Measurements from ENCODE around the gene SYT12.

SYT12 gene

DNA sequence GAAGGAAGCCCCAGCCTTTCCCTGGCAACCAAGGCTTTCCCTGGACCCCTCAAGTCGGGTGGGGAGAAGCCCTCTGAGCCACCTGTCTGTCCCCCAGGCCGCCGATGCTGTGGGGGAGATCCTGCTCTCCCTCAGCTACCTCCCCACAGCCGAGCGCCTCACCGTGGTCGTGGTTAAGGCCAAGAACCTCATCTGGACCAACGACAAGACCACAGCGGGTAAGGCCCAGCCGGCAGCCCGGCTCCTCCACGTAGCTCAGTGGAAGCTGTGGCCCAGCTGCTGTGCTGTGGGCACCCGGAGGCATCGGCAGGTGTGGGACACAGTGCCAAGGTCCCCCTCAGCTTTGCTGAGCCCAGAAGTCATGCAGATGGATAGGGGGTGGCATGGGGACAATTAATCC is 21.6 kb downstream of the SYT12 start:
- H3K36me3 ChIP-seq (replicated peaks; ENCODE audit: low read depth, low read length) = peaks cover 14% of the 10 kb centered on the region

DNA sequence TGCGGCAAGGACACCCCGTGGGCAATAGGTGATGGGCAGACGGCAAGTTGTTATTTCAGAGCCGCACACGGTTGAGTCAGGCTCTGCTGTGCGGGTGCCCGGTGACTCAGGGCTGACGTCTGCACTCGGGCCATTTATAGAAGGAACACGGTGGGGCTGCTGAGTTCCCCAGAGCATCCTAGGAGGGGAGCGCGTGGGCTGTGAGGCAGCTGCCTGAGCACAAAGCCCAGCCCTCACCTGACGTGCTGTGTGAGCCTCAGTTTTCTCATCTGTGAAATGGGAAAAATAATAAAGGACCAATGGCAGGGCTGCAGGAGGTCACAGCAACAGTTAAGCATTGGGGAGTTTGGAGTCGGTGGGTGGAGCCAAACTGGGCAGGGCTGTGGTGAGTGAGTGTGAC is 22.4 kb downstream of the SYT12 start:
- H3K4me2 ChIP-seq (ENCODE audit: low read length) = peak overlapping the region; percentile 96
- peaks cover 51% of the 10 kb centered on the region for H3K4me1 ChIP-seq (ENCODE audit: low read length)
- no peaks in the 10 kb centered on the region for H3K9me3 ChIP-seq (ENCODE audit: insufficient read depth, low read length)
- H4K20me1 ChIP-seq (ENCODE audit: insufficient read depth, low read length) = peaks cover 23% of the 10 kb centered on the region
- peak overlapping the region; percentile 85 for H3K4me3 ChIP-seq (ENCODE audit: low read length)
- peaks cover 48% of the 10 kb centered on the region for H3K79me2 ChIP-seq (ENCODE audit: low read length)
- peaks cover 22% of the 10 kb centered on the region for H3K36me3 ChIP-seq (replicated peaks; ENCODE audit: low read depth, low read length)
- H3K27ac ChIP-seq (ENCODE audit: low read length) = peak overlapping the region; percentile 98
- peaks cover 17% of the 10 kb centered on the region for H3K27me3 ChIP-seq (ENCODE audit: low read depth, low read length)
- no peak overlapping the region for H2AFZ ChIP-seq (ENCODE audit: low read depth, low read length)
- TF ChIP-seq, protein P1, sequence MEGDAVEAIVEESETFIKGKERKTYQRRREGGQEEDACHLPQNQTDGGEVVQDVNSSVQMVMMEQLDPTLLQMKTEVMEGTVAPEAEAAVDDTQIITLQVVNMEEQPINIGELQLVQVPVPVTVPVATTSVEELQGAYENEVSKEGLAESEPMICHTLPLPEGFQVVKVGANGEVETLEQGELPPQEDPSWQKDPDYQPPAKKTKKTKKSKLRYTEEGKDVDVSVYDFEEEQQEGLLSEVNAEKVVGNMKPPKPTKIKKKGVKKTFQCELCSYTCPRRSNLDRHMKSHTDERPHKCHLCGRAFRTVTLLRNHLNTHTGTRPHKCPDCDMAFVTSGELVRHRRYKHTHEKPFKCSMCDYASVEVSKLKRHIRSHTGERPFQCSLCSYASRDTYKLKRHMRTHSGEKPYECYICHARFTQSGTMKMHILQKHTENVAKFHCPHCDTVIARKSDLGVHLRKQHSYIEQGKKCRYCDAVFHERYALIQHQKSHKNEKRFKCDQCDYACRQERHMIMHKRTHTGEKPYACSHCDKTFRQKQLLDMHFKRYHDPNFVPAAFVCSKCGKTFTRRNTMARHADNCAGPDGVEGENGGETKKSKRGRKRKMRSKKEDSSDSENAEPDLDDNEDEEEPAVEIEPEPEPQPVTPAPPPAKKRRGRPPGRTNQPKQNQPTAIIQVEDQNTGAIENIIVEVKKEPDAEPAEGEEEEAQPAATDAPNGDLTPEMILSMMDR (IDR thresholded peaks at IDR 0.05; ENCODE audit: low read depth, low read length) = peak; percentile 29
- no peak for TF ChIP-seq EZH2phosphoT487 (IDR thresholded peaks at IDR 0.05; ENCODE audit: low read depth)
- peak overlapping the region; percentile 93 for H3K9ac ChIP-seq (ENCODE audit: low read length)

More for the DNA sequence above, 21.6 kb downstream of the SYT12 start:
- Histone ChIP-seq H3K4me3 (ENCODE audit: low read length) (peak overlapping the region; percentile 85), H3K79me2 (ENCODE audit: low read length) (peaks cover 40% of the 10 kb centered on the region), H4K20me1 (ENCODE audit: insufficient read depth, low read length) (peaks cover 15% of the 10 kb centered on the region), H2AFZ (ENCODE audit: low read depth, low read length) (peak overlapping the region; percentile 53; the same call in 1 of the 2 replicates), H3K27me3 (ENCODE audit: low read depth, low read length) (peaks cover 17% of the 10 kb centered on the region), H3K9ac (ENCODE audit: low read length) (peak overlapping the region; percentile 93), H3K27ac (ENCODE audit: low read length) (peak overlapping the region; percentile 98), H3K4me2 (ENCODE audit: low read length) (peak overlapping the region; percentile 96), H3K9me3 (ENCODE audit: insufficient read depth, low read length) (no peaks in the 10 kb centered on the region), H3K4me1 (ENCODE audit: low read length) (peaks cover 52% of the 10 kb centered on the region)
- TF ChIP-seq, protein P1 (IDR thresholded peaks at IDR 0.05; ENCODE audit: low read depth, low read length) = peak; percentile 69
- no peak for TF ChIP-seq EZH2phosphoT487 (IDR thresholded peaks at IDR 0.05; ENCODE audit: low read depth)

DNA sequence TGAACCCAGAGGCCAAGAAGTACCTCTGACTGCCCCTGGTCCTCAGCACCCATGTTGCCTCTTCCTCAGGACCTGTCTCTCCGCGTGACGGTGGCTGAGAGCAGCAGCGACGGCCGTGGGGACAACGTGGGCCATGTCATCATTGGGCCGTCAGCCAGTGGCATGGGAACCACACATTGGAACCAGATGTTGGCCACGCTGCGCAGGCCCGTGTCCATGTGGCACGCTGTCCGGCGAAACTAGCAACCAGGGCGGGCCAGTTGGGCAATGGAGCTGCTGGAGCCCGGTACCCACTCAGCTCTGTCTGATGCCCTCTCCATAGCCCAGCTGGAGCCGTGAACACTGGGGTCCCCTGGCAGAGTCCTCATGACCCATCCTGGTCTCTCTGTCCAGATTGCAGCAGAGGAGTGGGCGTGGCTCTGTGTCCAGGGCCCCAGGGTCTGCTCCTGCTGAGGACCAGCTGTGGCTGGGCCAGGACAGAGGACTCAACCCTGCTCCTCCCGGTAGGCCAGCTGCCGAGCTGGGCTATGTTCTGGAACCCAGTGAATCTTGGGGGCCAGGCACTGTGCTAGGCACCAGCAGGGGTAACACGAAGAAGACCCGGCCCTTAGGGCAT is 25.7 kb downstream of the SYT12 start:
- no peak for TF ChIP-seq EZH2phosphoT487 (IDR thresholded peaks at IDR 0.05; ENCODE audit: low read depth)
- TF ChIP-seq, protein P1 (IDR thresholded peaks at IDR 0.05; ENCODE audit: low read depth, low read length) = no peak
- no peak overlapping the region for H3K4me3 ChIP-seq (ENCODE audit: low read length)
- peaks cover 33% of the 10 kb centered on the region for H3K36me3 ChIP-seq (replicated peaks; ENCODE audit: low read depth, low read length)
- peaks cover 48% of the 10 kb centered on the region for H3K79me2 ChIP-seq (ENCODE audit: low read length)
- H2AFZ ChIP-seq (ENCODE audit: low read depth, low read length) = no peak overlapping the region
- H3K27me3 ChIP-seq (ENCODE audit: low read depth, low read length) = no peaks in the 10 kb centered on the region
- H3K4me2 ChIP-seq (ENCODE audit: low read length) = no peak overlapping the region
- H4K20me1 ChIP-seq (ENCODE audit: insufficient read depth, low read length) = peaks cover 47% of the 10 kb centered on the region
- no peak overlapping the region for H3K9ac ChIP-seq (ENCODE audit: low read length)
- peaks cover 54% of the 10 kb centered on the region for H3K4me1 ChIP-seq (ENCODE audit: low read length)
- H3K9me3 ChIP-seq (ENCODE audit: insufficient read depth, low read length) = no peaks in the 10 kb centered on the region
- peak overlapping the region; percentile 27; the same call in 1 of the 2 replicates for H3K27ac ChIP-seq (ENCODE audit: low read length)

DNA sequence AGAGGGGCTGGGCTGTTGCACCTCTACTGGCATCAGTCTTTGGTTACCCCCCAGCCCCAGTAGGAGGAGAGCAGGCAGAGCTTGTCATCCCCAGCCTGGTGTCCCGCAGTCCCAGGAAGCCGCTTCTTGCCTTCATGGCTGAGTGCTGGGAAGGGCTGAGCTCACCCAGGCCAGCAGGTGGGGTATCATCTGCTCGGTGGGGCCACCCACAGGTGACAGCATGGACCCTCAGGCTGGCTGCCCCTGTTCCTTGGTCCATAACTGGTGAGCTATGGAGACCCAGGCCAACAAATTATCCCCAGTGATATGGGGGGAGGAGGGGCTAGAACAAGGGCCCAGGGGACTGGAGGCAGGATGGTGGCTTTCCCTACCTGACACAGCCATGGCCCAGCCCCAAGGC is 27.2 kb downstream of the SYT12 start:
- Histone ChIP-seq H3K9me3 (ENCODE audit: insufficient read depth, low read length) (no peaks in the 10 kb centered on the region), H3K36me3 (replicated peaks; ENCODE audit: low read depth, low read length) (peaks cover 33% of the 10 kb centered on the region), H2AFZ (ENCODE audit: low read depth, low read length) (no peak overlapping the region), H3K79me2 (ENCODE audit: low read length) (peaks cover 42% of the 10 kb centered on the region), H3K4me2 (ENCODE audit: low read length) (no peak overlapping the region), H4K20me1 (ENCODE audit: insufficient read depth, low read length) (peaks cover 47% of the 10 kb centered on the region), H3K27me3 (ENCODE audit: low read depth, low read length) (no peaks in the 10 kb centered on the region), H3K27ac (ENCODE audit: low read length) (no peak overlapping the region), H3K9ac (ENCODE audit: low read length) (no peak overlapping the region), H3K4me3 (ENCODE audit: low read length) (no peak overlapping the region), H3K4me1 (ENCODE audit: low read length) (peaks cover 54% of the 10 kb centered on the region)
- TF ChIP-seq EZH2phosphoT487 (IDR thresholded peaks at IDR 0.05; ENCODE audit: low read depth) = no peak
- TF ChIP-seq, protein P1 (IDR thresholded peaks at IDR 0.05; ENCODE audit: low read depth, low read length) = peak; percentile 10; the same call in 1 of the 2 replicates

Data from OCI-LY3 (cell line).